A673 (cell line): ENCODE results near the gene POLR1F. TPM values are rescaled to one million over a fixed set of nuclear protein-coding genes. Genes with fewer than 3 reads are reported as not detected.

Source experiments
- BruUV-seq: library from RNA; stranded (reverse); fragments of 400-500 nt; replicated peaks from 2 replicates; lab custom pipeline; 2021; lab: Mats Ljungman, UMichigan
- CTCF ChIA-PET: fragments of 300-600 bp; sonication (Branson Sonifier 250); formaldehyde crosslinking; loops from one replicate; lab custom pipeline; 2022; ENCODE audit warnings: antibody characterized with exemption; lab: Charles Lee
- POLR2A ChIA-PET: fragments of 300-600 bp; sonication (Branson Sonifier 250); formaldehyde crosslinking; loops from one replicate; lab custom pipeline; 2022; ENCODE audit warnings: antibody characterized with exemption; ENCODE audit not compliant: low non-redundant PET; lab: Charles Lee
- DNase-seq: peaks from one replicate; pipeline ENCODE4 v3.0.0-alpha.2; 2015; ENCODE audit warnings: low spot score
- H3K27ac ChIP-seq: fragments of 200-600 bp; sonication (generic); 2 replicates; pipeline ENCODE4 v1.5.1; 2016; ENCODE audit warnings: mixed run types, low read depth, mild to moderate bottlenecking, mixed read lengths, antibody characterized with exemption, low read length; ENCODE audit not compliant: poor library complexity, severe bottlenecking
- H3K27me3 ChIP-seq: fragments of 200-600 bp; sonication (generic); replicated peaks from 2 replicates; pipeline ENCODE4 v1.6.1; 2017; ENCODE audit warnings: mixed run types, low read depth, mild to moderate bottlenecking, mixed read lengths, antibody characterized with exemption, low read length; ENCODE audit not compliant: insufficient read depth, poor library complexity
- H3K36me3 ChIP-seq: fragments of 200-600 bp; sonication (generic); 2 replicates; pipeline ENCODE4 v1.6.1; 2016; ENCODE audit warnings: mixed run types, mild to moderate bottlenecking, mixed read lengths, antibody characterized with exemption, low read length; ENCODE audit not compliant: insufficient read depth, poor library complexity, severe bottlenecking
- H3K4me1 ChIP-seq: fragments of 200-600 bp; sonication (generic); 2 replicates; pipeline ENCODE4 v1.6.1; 2017; ENCODE audit warnings: mixed run types, mild to moderate bottlenecking, mixed read lengths, antibody characterized with exemption, low read length; ENCODE audit not compliant: insufficient read depth, poor library complexity, severe bottlenecking
- H3K4me3 ChIP-seq: fragments of 200-600 bp; sonication (generic); 2 replicates; pipeline ENCODE4 v1.5.1; 2016; ENCODE audit warnings: low read depth, mixed run types, mild to moderate bottlenecking, mixed read lengths, low read length; ENCODE audit not compliant: poor library complexity, severe bottlenecking
- H3K9me3 ChIP-seq: fragments of 200-600 bp; sonication (generic); 2 replicates; pipeline ENCODE4 v1.6.1; 2016; ENCODE audit warnings: mixed run types, low read depth, mild to moderate bottlenecking, mixed read lengths, antibody characterized with exemption, low read length; ENCODE audit not compliant: poor library complexity, severe bottlenecking
- CTCF ChIP-seq: fragments of 300-800, 200-600 bp; sonication (generic); conservative IDR thresholded peaks from 2 replicates; pipeline ENCODE4 v1.5.1; 2017; ENCODE audit warnings: low read depth, mild to moderate bottlenecking, antibody characterized with exemption, low read length, moderate library complexity, mixed read lengths
- EZH2 ChIP-seq: fragments of 200-600 bp; sonication (generic); IDR thresholded peaks from 2 replicates; pipeline ENCODE4 v1.6.1; 2017; ENCODE audit warnings: borderline replicate concordance, low read depth, mild to moderate bottlenecking, mixed read lengths, antibody characterized with exemption, low read length; ENCODE audit not compliant: poor library complexity, severe bottlenecking
- intact Hi-C: fragments of 100-400 bp; cut with micrococcal nuclease; formaldehyde crosslinking; loops from one replicate; pipeline ENCODE4 v1.10.0; 2022; ENCODE audit not compliant: unreplicated experiment
- total RNA-seq: library from RNA; stranded (reverse); gene quantifications from 2 replicates; pipeline ENCODE4 v1.2.3, GENCODE V29; 2021

Gene POLR1F
- total RNA-seq, 1 experiment from 2014 or later, result 20.1 TPM

GRCh38 chr7:19744075-19744474 lies 35.2 kb upstream of the POLR1F start:
- H3K9me3 ChIP-seq, result no peaks in the 10 kb centered on the region
- H3K27me3 ChIP-seq, result peaks cover 70% of the 10 kb centered on the region
- no peaks in the 10 kb centered on the region for H3K4me1 ChIP-seq
- H3K4me3 ChIP-seq, result no peak overlapping the region
- TF ChIP-seq EZH2, result no peak
- no peak for TF ChIP-seq CTCF
- CTCF ChIA-PET, result no interaction called here
- H3K36me3 ChIP-seq, result no peaks in the 10 kb centered on the region
- H3K27ac ChIP-seq, result no peak overlapping the region
- BruUV-seq, result no TSS peak
- intact Hi-C loops, result no loop called here
- no peak for DNase-seq
- POLR2A ChIA-PET, result no interaction called here

- H3K27me3 ChIP-seq, result peaks cover 86% of the 10 kb centered on the region
- ChIA-PET POLR2A (no interaction called here), CTCF (no interaction called here)
- no peak for TF ChIP-seq CTCF
- no peak for TF ChIP-seq EZH2
- no peak overlapping the region for H3K4me3 ChIP-seq
- H3K36me3 ChIP-seq, result no peaks in the 10 kb centered on the region
- no peaks in the 10 kb centered on the region for H3K9me3 ChIP-seq
- DNase-seq, result no peak
- no peak overlapping the region for H3K27ac ChIP-seq
- no peaks in the 10 kb centered on the region for H3K4me1 ChIP-seq
- no TSS peak for BruUV-seq
- intact Hi-C loops, result no loop called here
These were observed 19.9 kb upstream of the POLR1F start for GRCh38 chr7:19728716-19729115.

GRCh38 chr7:19725770-19726169 lies 16.9 kb upstream of the POLR1F start:
- no peak overlapping the region for H3K27ac ChIP-seq
- no peaks in the 10 kb centered on the region for H3K4me1 ChIP-seq
- no peak for DNase-seq
- H3K9me3 ChIP-seq, result no peaks in the 10 kb centered on the region
- ChIA-PET CTCF (no interaction called here), POLR2A (no interaction called here)
- H3K36me3 ChIP-seq, result no peaks in the 10 kb centered on the region
- no TSS peak for BruUV-seq
- no peak for TF ChIP-seq CTCF
- no peak for TF ChIP-seq EZH2
- intact Hi-C loops, result no loop called here
- peaks cover 89% of the 10 kb centered on the region for H3K27me3 ChIP-seq
- no peak overlapping the region for H3K4me3 ChIP-seq
